Activated gamma-delta T cell (primary cell): ENCODE measurements around the gene UGT2B7.
A peak's percentile ranks its signal among the peaks of the same experiment; 100 is the strongest.
"Not testable (repeated sequence)": the region's sequence is repeated elsewhere in the genome, so short reads cannot be mapped to it uniquely, and the experiment has no call there.

Experiments used
- DNase-seq: peaks from one replicate; lab custom pipeline; 2025; lab: John Stamatoyannopoulos, UW

The UGT2B7 gene

DNA sequence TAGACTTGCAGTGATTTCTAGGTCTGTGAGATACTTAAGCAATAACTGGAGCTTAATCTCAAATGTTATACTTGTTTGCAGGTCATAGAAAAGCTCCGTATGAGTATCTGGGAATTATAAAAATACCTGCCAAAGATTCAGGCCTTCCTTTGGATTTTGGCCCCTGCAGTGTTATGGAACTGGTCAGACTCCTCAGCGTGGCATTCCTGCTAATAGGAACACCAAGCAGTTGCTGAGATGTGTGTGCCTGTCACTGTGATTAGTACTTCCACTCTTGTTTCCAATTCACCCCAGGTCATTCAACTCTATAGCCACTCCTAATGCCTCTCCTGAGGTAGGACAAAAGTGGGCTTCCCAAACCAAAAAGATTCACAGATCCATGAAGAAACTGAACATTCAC lies 7.8 kb upstream of the UGT2B7 start:
- DNase-seq, result no peak

- no peak for DNase-seq
Measured at GRCh38 chr4:69089388-69089787, 6.9 kb upstream of the UGT2B7 start.

GRCh38 chr4:69092190-69092589 lies 4.1 kb upstream of the UGT2B7 start:
- no peak for DNase-seq

DNA sequence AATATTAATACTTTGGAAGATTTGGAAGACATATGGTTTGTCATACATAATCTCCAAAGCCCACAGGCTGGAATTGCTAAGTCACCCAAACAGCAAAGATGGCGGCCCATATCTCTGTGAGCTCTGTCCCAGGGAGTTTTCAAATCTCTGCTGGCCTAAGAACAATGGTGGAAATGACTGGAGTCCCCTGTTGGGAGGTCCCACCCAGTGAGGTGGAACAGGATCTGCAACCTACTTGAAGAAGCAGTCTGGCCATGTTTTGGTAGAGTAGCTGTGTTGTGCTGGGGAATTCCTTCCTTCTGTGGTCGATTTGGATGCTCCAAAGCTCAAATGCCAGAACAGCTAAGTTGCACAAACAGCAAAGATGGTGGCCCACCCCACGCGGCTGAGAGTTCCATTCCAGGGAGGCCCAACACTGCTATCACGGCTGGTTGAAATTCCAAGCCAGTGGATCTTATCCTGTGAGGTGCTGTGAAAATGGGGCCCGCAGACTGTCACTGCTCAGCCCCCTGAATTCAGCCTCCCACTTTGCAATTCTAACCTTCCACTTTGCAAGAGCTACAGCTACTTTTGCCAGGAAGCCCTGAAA lies 3.2 kb upstream of the UGT2B7 start:
- no peak for DNase-seq

DNA sequence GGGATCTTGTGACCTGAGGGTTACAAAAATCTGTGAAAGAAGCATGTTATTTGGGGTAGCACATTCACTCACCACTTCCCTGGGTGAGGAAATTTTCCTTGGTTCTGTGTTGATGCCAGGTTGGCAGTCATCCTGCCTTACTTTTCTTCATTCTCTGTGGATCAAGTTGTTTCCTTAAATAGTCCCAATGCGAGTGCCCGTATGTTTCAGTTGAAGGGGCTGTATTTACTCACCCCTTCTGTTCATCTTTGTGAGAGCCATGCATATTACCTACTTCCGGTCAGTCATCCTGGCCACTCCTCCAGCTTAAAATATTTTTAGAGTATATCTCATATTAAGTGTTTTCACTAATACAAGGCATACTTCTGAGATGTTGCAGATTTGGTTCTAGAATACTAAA lies 2.6 kb upstream of the UGT2B7 start:
- DNase-seq, result no peak

- no peak for DNase-seq
Measured at GRCh38 chr4:69095301-69095731, 958 bp upstream of the UGT2B7 start.

- no peak for DNase-seq
Measured at GRCh38 chr4:69096810-69097209, 536 bp downstream of the UGT2B7 start.

- no peak for DNase-seq
Measured at GRCh38 chr4:69098470-69098869, 2.2 kb downstream of the UGT2B7 start.

DNA sequence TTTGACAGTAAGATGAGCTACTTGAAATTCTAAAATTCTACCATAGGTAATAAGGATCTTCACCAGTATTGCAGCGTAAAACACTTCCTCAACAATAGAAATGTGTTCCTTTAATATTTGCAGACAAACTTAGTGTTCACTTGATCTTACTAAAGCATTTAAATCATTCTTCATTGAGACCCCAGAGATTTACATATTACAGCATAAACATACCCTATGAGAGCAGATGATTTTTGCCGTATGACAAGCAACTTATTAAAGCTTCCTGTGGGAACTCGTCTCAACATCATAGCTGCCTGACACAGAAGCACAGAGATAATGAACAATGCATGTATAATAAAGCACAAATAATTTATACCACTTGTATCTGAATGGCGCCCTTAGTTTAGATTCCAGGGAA lies 3.6 kb downstream of the UGT2B7 start:
- DNase-seq, result no peak

DNA sequence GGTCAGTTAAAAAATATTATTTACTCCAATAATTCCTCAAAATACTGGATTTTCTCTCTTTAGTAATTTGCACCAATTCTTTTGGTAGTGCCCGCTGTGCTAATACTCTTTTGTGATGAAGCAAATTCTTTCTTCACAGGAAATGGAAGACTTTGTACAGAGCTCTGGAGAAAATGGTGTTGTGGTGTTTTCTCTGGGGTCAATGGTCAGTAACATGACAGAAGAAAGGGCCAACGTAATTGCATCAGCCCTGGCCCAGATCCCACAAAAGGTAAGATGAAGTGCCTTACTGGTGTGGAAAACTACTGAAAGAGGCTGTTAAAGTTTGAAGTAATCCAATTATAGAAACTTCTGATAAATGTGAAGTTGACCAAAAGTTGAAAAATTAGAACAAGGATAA lies 6.4 kb downstream of the UGT2B7 start:
- not testable (repeated sequence) for DNase-seq

GRCh38 chr4:69104719-69105275 lies 8.5 kb downstream of the UGT2B7 start:
- no peak for DNase-seq

DNA sequence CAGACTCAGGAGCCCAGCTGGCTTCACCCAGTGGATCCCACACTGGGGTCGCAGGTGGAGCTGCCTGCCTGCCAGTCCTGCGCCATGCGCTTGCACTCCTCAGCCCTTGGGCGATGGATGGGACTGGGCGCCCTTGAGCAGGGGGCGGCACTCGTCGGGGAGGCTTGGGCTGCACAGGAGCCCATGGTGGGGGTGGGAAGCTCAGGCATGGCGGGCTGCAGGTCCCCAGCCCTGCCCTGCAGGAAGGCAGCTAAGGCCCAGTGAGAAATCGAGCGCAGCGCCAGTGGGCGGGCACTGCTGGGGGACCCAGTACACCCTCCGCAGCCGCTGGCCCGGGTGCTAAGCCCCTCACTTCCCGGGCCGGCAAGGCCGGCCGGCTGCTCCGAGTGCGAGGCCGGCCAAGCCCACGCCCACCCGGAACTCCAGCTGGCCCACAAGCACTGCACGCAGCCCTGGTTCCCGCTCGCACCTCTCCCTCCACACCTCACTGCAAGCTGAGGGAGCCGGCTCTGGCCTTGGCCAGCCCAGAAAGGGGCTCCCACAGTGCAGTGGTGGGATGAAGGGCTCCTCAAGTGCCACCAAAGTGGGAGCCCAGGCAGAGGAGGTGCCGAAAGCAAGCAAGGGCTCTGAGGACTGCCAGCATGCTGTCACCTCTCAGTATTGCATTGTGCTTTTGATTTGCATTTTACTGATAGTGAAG lies 19.0 kb downstream of the UGT2B7 start:
- DNase-seq, result peak; percentile 16

GRCh38 chr4:69115851-69116213 lies 19.6 kb downstream of the UGT2B7 start:
- DNase-seq, result no peak

- DNase-seq, result no peak
Measured at GRCh38 chr4:69116645-69117321, 20.5 kb downstream of the UGT2B7 start.

DNA sequence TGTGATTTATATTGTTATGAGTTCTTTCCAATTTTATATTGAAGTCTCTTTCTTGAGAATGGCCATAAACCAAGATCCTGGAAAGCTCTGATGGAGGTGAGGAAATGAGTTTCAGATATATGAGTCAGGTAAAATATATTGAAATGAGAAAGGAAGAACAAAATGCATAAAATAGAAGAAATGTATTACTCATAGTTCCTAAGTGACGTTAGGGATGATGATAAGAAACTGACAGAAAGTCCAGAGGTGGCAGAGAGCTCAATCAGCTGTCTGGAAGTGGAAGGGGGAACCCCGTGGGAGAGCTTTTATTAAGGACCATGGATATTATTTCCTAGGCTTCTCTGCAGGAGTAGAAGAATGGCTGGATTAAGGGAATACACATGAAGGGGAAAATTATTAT lies 24.6 kb downstream of the UGT2B7 start:
- DNase-seq, result no peak

DNA sequence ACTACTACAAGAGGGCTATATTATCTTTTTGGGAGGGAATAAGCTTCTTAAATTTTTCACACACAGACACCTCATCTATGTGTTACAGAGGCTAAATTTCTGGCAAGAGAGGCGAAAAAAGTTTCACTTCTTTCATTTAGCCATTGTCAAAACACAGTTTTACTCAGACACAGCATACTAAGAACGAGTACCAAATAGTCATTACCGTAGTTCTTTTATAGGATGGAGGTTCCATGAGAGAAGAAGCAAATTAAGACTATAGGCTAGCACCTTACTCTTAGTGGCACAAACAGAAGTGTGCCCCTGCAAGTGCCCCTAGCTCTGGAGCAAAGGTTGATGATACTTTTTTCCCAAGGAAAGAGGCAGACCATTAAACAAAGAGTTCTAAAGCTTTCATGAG lies 26.2 kb downstream of the UGT2B7 start:
- no peak for DNase-seq

DNA sequence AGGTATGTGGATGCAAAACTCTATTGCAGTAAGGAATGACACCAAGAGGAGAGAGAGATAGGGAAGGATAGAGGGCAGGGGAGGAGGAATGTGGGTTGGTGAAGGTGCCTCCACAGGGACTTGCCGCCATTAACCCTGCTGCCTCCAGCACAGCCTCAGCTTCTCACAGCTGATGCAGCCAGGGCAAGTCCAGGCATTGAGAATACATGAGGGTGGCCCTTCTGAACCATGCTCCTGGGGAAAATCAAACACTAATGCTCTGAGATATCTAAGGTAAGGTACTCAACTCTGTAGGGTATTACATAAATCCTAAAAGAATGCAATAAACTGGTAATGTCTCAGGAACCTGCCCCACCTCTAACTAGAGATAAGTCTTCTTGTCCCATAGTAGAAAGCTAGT lies 28.7 kb downstream of the UGT2B7 start:
- DNase-seq, result no peak

GRCh38 chr4:69126024-69126423 lies 29.8 kb downstream of the UGT2B7 start:
- no peak for DNase-seq

- no peak for DNase-seq
Measured at GRCh38 chr4:69133993-69134392, 37.7 kb downstream of the UGT2B7 start.

GRCh38 chr4:69134471-69134870 lies 38.2 kb downstream of the UGT2B7 start:
- no peak for DNase-seq

DNA sequence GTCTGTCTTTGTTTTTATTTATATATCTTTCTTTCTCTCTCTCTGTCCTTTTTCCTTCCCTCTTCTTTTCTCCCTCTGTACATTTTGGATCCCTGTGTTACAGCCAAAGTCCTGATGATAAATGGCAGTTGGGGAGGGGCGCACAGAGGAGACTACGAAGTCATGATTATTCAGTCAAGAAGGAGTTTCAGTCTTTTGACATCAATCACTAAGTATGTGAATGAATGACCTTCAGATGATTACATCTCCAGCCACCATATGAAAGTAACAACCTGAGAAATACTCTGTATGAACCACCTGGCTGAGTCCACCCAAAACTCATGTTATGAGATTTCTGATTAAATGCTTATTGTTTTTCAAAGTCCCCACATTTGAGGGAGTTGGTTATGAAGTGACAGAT lies 45.0 kb downstream of the UGT2B7 start:
- no peak for DNase-seq

GRCh38 chr4:69147334-69147733 lies 51.1 kb downstream of the UGT2B7 start:
- no peak for DNase-seq

DNA sequence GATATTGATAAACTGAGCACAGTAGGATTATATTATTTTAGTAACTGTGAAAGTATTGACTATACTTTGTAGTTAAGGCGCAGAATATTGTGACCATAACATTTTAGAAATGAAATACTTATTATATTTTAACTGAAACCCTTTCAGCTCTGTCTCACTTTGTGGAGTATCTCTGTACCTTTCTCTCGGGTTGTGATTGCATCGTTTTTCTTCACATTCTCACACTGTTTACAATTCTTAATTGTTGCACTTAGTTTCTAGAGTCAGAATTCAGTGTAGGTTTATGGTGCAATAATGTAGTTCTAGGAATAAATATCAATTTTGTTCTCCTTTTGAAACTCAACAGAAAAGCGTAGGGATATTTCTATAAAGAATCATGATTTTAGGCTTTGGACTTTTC lies 57.7 kb downstream of the UGT2B7 start:
- DNase-seq, result no peak
